ENCODE results near the gene WDTC1. TPM values are rescaled to one million over a fixed set of nuclear protein-coding genes. Genes with fewer than 3 reads are reported as not detected.

The WDTC1 gene
- total RNA-seq, 1 experiment from 2014 or later, result 20.1 TPM

- TF ChIP-seq ZNF532 (CRISPR knock-in tag; IDR thresholded peaks at IDR 0.05; ENCODE audit: borderline replicate concordance) (no peak), MLX (CRISPR knock-in tag; IDR thresholded peaks at IDR 0.05) (no peak), SP1 (CRISPR knock-in tag; conservative IDR thresholded peaks at IDR 0.05) (no peak), TEAD1 (CRISPR knock-in tag; IDR thresholded peaks at IDR 0.05) (no peak), HMGXB4 (CRISPR knock-in tag; IDR thresholded peaks at IDR 0.05) (no peak), E2F5 (CRISPR knock-in tag; IDR thresholded peaks at IDR 0.05) (no peak), NR2C2 (CRISPR knock-in tag; IDR thresholded peaks at IDR 0.05) (no peak), NR1H2 (CRISPR knock-in tag; IDR thresholded peaks at IDR 0.05) (no peak), ATF2 (CRISPR knock-in tag; IDR thresholded peaks at IDR 0.05; ENCODE audit: borderline replicate concordance, low read depth) (no peak), RORB (CRISPR knock-in tag; IDR thresholded peaks at IDR 0.05) (no peak), SMAD4 (CRISPR knock-in tag; IDR thresholded peaks at IDR 0.05) (no peak), GTF2I (CRISPR knock-in tag; conservative IDR thresholded peaks at IDR 0.05) (no peak), OVOL2 (CRISPR knock-in tag; IDR thresholded peaks at IDR 0.05; ENCODE audit: borderline replicate concordance) (no peak)
Observed at GRCh38 chr1:27299385-27300271, 65.2 kb downstream of the WDTC1 start (continued).

- peaks cover 25% of the 10 kb centered on the region for H3K4me1 Mint-ChIP-seq
- CTCF ChIA-PET, result interaction anchor here (0.5 to 9.0 kb wide), 53 partner anchors 9 to 623 kb away, joined by 3 to 260 read pairs (median 6); partner anchors contain the start of genes CD164L2, FAM76A, FCN3 and IFI6
- H3K27ac Mint-ChIP-seq, result peak overlapping the region; percentile 48; the same call in 1 of the 2 replicates
- DNase-seq (ENCODE audit: low spot score) (peak; percentile 82), ATAC-seq (peak; percentile 79)
- POLR2A ChIA-PET, result interaction anchor here (0.5 to 1.4 kb wide), 6 partner anchors 43 to 406 kb away, joined by 3 to 7 read pairs (median 3); partner anchors contain the start of gene MAP3K6
- H3K27me3 Mint-ChIP-seq (ENCODE audit: low read depth), result no peaks in the 10 kb centered on the region
- no peak overlapping the region for H3K4me3 Mint-ChIP-seq
- H3K9me3 Mint-ChIP-seq, result no peaks in the 10 kb centered on the region
- peaks cover 3% of the 10 kb centered on the region for H3K36me3 Mint-ChIP-seq
- TF ChIP-seq ATF1 (CRISPR knock-in tag; IDR thresholded peaks at IDR 0.05), result no peak
- no peak for TF ChIP-seq FOXK1 (CRISPR knock-in tag; IDR thresholded peaks at IDR 0.05)
- TF ChIP-seq ZNF423 (CRISPR knock-in tag; IDR thresholded peaks at IDR 0.05), result 0 out of 2 replicates have a peak, but pooled peaks have one; percentile 29
- no peak for TF ChIP-seq ZNF263 (CRISPR knock-in tag; IDR thresholded peaks at IDR 0.05; ENCODE audit: low read depth)
- no peak for TF ChIP-seq PREB (CRISPR knock-in tag; IDR thresholded peaks at IDR 0.05; ENCODE audit: borderline replicate concordance)
- TF ChIP-seq CTCF (IDR thresholded peaks at IDR 0.05), result peak; percentile 100
- TF ChIP-seq NFYB (CRISPR knock-in tag; conservative IDR thresholded peaks at IDR 0.05; ENCODE audit: low read depth), result no peak
- TF ChIP-seq MXD4 (CRISPR knock-in tag; IDR thresholded peaks at IDR 0.05; ENCODE audit: borderline replicate concordance), result no peak
- TF ChIP-seq CREB1 (CRISPR knock-in tag; IDR thresholded peaks at IDR 0.05), result no peak
Observed at GRCh38 chr1:27300341-27301051, 66.1 kb downstream of the WDTC1 start.
